Neural cell (in vitro differentiated cells): ENCODE data around the gene SSC5D.

Experiments used
- EZH2 ChIP-seq: fragments of 200-600, 300-800 bp; shearing (Covaris generic), sonication (generic); IDR thresholded peaks from 2 replicates; pipeline ENCODE4 v1.6.1; 2014; ENCODE audit warnings: antibody characterized with exemption, low read length, borderline replicate concordance, mild to moderate bottlenecking; ENCODE audit not compliant: insufficient read depth, poor library complexity, severe bottlenecking
- RAD21 ChIP-seq: fragments of 450-650 bp; conservative IDR thresholded peaks from 2 replicates; pipeline ENCODE4 v1.6.1; 2014; ENCODE audit warnings: antibody characterized with exemption, mild to moderate bottlenecking, moderate library complexity

- TF ChIP-seq EZH2 (no peak), RAD21 (no peak)
Observed at GRCh38 chr19:55520691-55521292, 32.6 kb downstream of the SSC5D start.
